AG04450 (cell line): ENCODE results near the gene AUTS2. TPM values are rescaled to one million over a fixed set of nuclear protein-coding genes. Genes with fewer than 3 reads are reported as not detected.

Experiments
- CTCF ChIA-PET: fragments of 300-600, 350-600 bp; formaldehyde crosslinking; extraction: SDS; loops from one replicate; lab custom pipeline; 2022; ENCODE audit warnings: antibody characterized with exemption, inconsistent platforms; lab: Charles Lee
- POLR2A ChIA-PET: fragments of 350-600 bp; formaldehyde crosslinking; extraction: SDS; loops from one replicate; lab custom pipeline; 2021; ENCODE audit warnings: antibody characterized with exemption, inconsistent platforms; lab: Yijun Ruan, JAX
- DNase-seq: peaks from one replicate; pipeline ENCODE4 v3.0.0-alpha.2; 2011; ENCODE audit warnings: low read depth, low spot score
- H3K27ac ChIP-seq: one replicate; pipeline ENCODE4 v1.5.1; 2012; ENCODE audit warnings: low read depth, low read length, control low read depth
- H3K27me3 ChIP-seq: one replicate; pipeline ENCODE4 v1.6.0; 2012; ENCODE audit warnings: low read length; ENCODE audit not compliant: control insufficient read depth, insufficient read depth
- H3K4me3 ChIP-seq: 2 replicates; pipeline ENCODE4 v1.5.1; 2011; ENCODE audit warnings: mild to moderate bottlenecking, low read depth, low read length, control low read depth
- H3K9me3 ChIP-seq: 2 replicates; pipeline ENCODE4 v1.5.1; 2012; ENCODE audit warnings: low read length; ENCODE audit not compliant: control insufficient read depth, insufficient read depth
- CTCF ChIP-seq: IDR thresholded peaks from 2 replicates; pipeline ENCODE4 v1.5.1; 2011; ENCODE audit warnings: low read depth, low read length, control low read depth, inconsistent platforms
- polyA plus RNA-seq: library from polyadenylated mRNA; depleted of rRNA; stranded (reverse); fragments of >200 nt; gene quantifications from 2 replicates; pipeline ENCODE4 v1.2.3, GENCODE V29; 2011

Gene AUTS2
- polyA plus RNA-seq, 1 experiment = 1.5 TPM

- H3K4me3 ChIP-seq = no peak overlapping the region
- ChIA-PET POLR2A (no interaction called here), CTCF (no interaction called here)
Measured at GRCh38 chr7:69693042-69693441, 94.8 kb downstream of the AUTS2 start.

GRCh38 chr7:69696054-69696591 is 97.8 kb downstream of the AUTS2 start:
- CTCF ChIA-PET = no interaction called here
- POLR2A ChIA-PET = no interaction called here
- Histone ChIP-seq H3K9me3 (peaks cover 3% of the 10 kb centered on the region; the same call in 1 of the 2 replicates), H3K27me3 (no peaks in the 10 kb centered on the region), H3K4me3 (no peak overlapping the region), H3K27ac (no peak overlapping the region)
- DNase-seq = no peak
- no peak for TF ChIP-seq CTCF

More at GRCh38 chr7:69693042-69693441, 94.8 kb downstream of the AUTS2 start:
- Histone ChIP-seq H3K27me3 (no peaks in the 10 kb centered on the region), H3K9me3 (peaks cover 5% of the 10 kb centered on the region; the same call in 1 of the 2 replicates), H3K27ac (no peak overlapping the region)
- DNase-seq = no peak
- TF ChIP-seq CTCF = no peak

- POLR2A ChIA-PET = no interaction called here
- Histone ChIP-seq H3K4me3 (no peak overlapping the region), H3K27ac (no peak overlapping the region), H3K9me3 (no peaks in the 10 kb centered on the region), H3K27me3 (no peaks in the 10 kb centered on the region)
- TF ChIP-seq CTCF = no peak
- CTCF ChIA-PET = no interaction called here
- no peak for DNase-seq
Measured at GRCh38 chr7:69696686-69697685, 98.7 kb downstream of the AUTS2 start.

- H3K27ac ChIP-seq = no peak overlapping the region
- no peak for DNase-seq
- POLR2A ChIA-PET = no interaction called here
- CTCF ChIA-PET = no interaction called here
- H3K4me3 ChIP-seq = no peak overlapping the region
- TF ChIP-seq CTCF = no peak
- no peaks in the 10 kb centered on the region for H3K27me3 ChIP-seq
- no peaks in the 10 kb centered on the region for H3K9me3 ChIP-seq
Measured at GRCh38 chr7:69698109-69698825, 100.0 kb downstream of the AUTS2 start.

- Histone ChIP-seq H3K4me3 (no peak overlapping the region), H3K27ac (no peak overlapping the region), H3K9me3 (no peaks in the 10 kb centered on the region), H3K27me3 (no peaks in the 10 kb centered on the region)
- POLR2A ChIA-PET = no interaction called here
- CTCF ChIA-PET = no interaction called here
- no peak for DNase-seq
- TF ChIP-seq CTCF = no peak
Measured at GRCh38 chr7:69699931-69700330, 101.7 kb downstream of the AUTS2 start.
